ENCODE measurements around the gene LINC00237. TPM values are rescaled to one million over a fixed set of nuclear protein-coding genes. Genes with fewer than 3 reads are reported as not detected.

The LINC00237 gene
- total and polyA plus RNA-seq, 7 donors = not detected

- peak; percentile 69 for DNase-seq
- WGBS, 2 donors = 1 to 2% methylated on average over 38 of the region's 38 CpGs
- TF ChIP-seq EP300 (IDR thresholded peaks at IDR 0.05) (no peak), POLR2A (IDR thresholded peaks at IDR 0.05) (no peak), CTCF (IDR thresholded peaks at IDR 0.05) (no peak), POLR2AphosphoS5 (IDR thresholded peaks at IDR 0.05) (no peak)
- no peak overlapping the region for H3K27ac ChIP-seq
- H3K9me3 ChIP-seq = no peaks in the 10 kb centered on the region
- intact Hi-C loops (cut with DNase I) = loop anchor here (5.0 to 10.0 kb wide), 3 partner anchors 200 to 402 kb away; partner anchors contain the start of genes NKX2-4 and XRN2
- peaks cover 86 to 100% (median 98%) of the 10 kb centered on the region in 3 donors for H3K27me3 ChIP-seq
- peak overlapping the region; percentile 17 to 44 (median 36) for H3K4me3 ChIP-seq
- no peaks in the 10 kb centered on the region for H3K36me3 ChIP-seq
- H3K4me1 ChIP-seq = peaks cover 0 to 58% (median 54%) of the 10 kb centered on the region in 4 donors
These were observed 3.4 kb downstream of the LINC00237 start for GRCh38 chr20:21102603-21103311.

- TF ChIP-seq EP300 (IDR thresholded peaks at IDR 0.05) (no peak), POLR2A (IDR thresholded peaks at IDR 0.05) (no peak), POLR2AphosphoS5 (IDR thresholded peaks at IDR 0.05) (no peak), CTCF (IDR thresholded peaks at IDR 0.05) (no peak)
- 5 to 8% methylated on average over 35 of the region's 35 CpGs for WGBS, 2 donors
- peaks cover 0 to 58% (median 54%) of the 10 kb centered on the region in 4 donors for H3K4me1 ChIP-seq
These were observed 4.1 kb downstream of the LINC00237 start for GRCh38 chr20:21101932-21102575.

GRCh38 chr20:21101453-21101931 lies 4.7 kb downstream of the LINC00237 start:
- Histone ChIP-seq H3K27me3 (peaks cover 78 to 100% (median 93%) of the 10 kb centered on the region in 3 donors), H3K36me3 (no peaks in the 10 kb centered on the region), H3K4me3 (peak overlapping the region in 3 of 4 donors; percentile 30 to 44 (median 42)), H3K9me3 (no peaks in the 10 kb centered on the region), H3K4me1 (peaks cover 0 to 58% (median 54%) of the 10 kb centered on the region in 4 donors), H3K27ac (peak overlapping the region in 2 of 4 donors; percentile 20 to 47)
- no peak for TF ChIP-seq EP300 (IDR thresholded peaks at IDR 0.05)
- intact Hi-C loops (cut with DNase I) = loop anchor here (5.0 to 10.0 kb wide), 3 partner anchors 201 to 403 kb away; partner anchors contain the start of genes NKX2-4 and XRN2
- WGBS, 2 donors = 3 to 7% methylated on average over 35 of the region's 35 CpGs
- DNase-seq = no peak

More at GRCh38 chr20:21101932-21102575, 4.1 kb downstream of the LINC00237 start:
- peak overlapping the region in 1 of 4 donors; percentile 47 for H3K27ac ChIP-seq
- no peaks in the 10 kb centered on the region for H3K9me3 ChIP-seq
- H3K36me3 ChIP-seq = no peaks in the 10 kb centered on the region
- H3K4me3 ChIP-seq = peak overlapping the region; percentile 17 to 44 (median 36)
- DNase-seq = no peak
- intact Hi-C loops (cut with DNase I) = loop anchor here (5.0 to 10.0 kb wide), 3 partner anchors 200 to 403 kb away; partner anchors contain the start of genes NKX2-4 and XRN2
- H3K27me3 ChIP-seq = peaks cover 82 to 100% (median 98%) of the 10 kb centered on the region in 3 donors

GRCh38 chr20:21100578-21101452 lies 5.3 kb downstream of the LINC00237 start:
- H3K9me3 ChIP-seq = no peaks in the 10 kb centered on the region
- no peak for TF ChIP-seq EP300 (IDR thresholded peaks at IDR 0.05)
- TF ChIP-seq POLR2AphosphoS5 (IDR thresholded peaks at IDR 0.05) = peak in 1 of 4 donors; percentile 24
- TF ChIP-seq POLR2A (IDR thresholded peaks at IDR 0.05) = no peak
- intact Hi-C loops (cut with DNase I) = loop anchor here (5.0 to 10.0 kb wide), 3 partner anchors 201 to 404 kb away; partner anchors contain the start of genes NKX2-4 and XRN2
- peak overlapping the region in 2 of 4 donors; percentile 20 to 47 for H3K27ac ChIP-seq
- peaks cover 71 to 98% (median 90%) of the 10 kb centered on the region in 3 donors for H3K27me3 ChIP-seq
- no peaks in the 10 kb centered on the region for H3K36me3 ChIP-seq
- H3K4me3 ChIP-seq = peak overlapping the region; percentile 1 to 44 (median 36)
- H3K4me1 ChIP-seq = peaks cover 0 to 51% (median 47%) of the 10 kb centered on the region in 4 donors
- 2% methylated on average over 64 of the region's 64 CpGs for WGBS, 2 donors
- no peak for DNase-seq

All from sigmoid colon (tissue), 7 donors.